NCI-H446 (cell line): ENCODE measurements around the gene DENND2C.

Source experiments
- DNase-seq, 2 experiments: peaks; one replicate each; lab custom pipeline; 2025; lab: John Stamatoyannopoulos, UW

DENND2C gene

DNA sequence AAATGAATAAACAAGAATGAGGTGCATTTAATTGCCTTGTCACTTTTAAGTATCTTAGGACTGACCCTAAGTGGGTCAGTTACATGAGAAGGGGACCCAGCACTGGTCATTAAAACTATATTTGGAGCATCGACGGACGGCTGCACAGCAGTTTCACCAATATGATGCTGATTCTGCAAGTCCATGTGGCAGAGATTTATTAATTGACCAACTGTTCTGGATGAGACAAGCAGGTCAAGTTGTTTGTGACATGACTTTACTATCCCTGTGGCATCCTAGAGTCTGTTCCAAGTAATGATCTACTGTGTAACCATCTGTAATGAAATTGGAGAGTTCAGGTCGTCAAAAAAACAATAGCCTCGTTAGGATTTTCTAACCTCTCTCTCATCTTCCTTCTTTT lies 16.0 kb upstream of the DENND2C start:
- DNase-seq = no peak

DNA sequence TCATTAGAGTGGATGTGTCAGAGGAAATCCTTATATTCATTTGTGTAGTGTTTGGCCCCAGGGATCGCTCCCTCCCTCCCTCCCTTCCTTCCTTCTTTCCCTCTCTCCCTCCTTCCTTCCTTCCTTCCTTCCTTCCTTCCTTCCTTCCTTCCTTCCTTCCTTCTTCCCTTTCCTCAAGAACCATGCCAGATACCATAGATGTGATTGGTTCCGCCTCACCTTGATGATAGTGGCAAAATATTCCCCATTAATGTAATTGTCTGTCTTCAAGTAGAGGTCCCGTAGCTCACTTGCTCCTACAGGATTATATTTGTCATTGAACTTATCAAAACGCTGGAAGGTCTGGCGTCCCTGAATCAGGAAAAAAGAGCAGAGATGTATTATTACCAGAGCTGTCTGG lies 7.8 kb upstream of the DENND2C start:
- no peak for DNase-seq

DNA sequence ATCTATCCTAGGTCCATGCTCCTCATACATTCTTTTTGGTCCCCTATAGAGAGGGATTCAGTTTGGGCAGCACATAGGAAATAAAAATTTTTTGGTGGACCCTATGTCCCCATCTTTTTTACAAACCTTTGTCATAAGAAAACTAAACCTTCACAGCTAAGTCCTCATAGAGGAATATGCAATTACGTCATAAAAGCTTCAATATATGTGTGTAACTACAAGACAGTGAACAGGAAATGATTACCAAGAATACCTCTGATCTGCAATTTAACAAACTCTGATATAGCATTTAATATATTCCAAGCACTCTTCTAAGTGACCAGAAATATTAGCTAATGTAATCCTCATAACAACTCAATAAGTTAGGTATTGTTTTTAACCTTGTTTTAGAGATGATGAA lies 6.3 kb upstream of the DENND2C start:
- no peak for DNase-seq

DNA sequence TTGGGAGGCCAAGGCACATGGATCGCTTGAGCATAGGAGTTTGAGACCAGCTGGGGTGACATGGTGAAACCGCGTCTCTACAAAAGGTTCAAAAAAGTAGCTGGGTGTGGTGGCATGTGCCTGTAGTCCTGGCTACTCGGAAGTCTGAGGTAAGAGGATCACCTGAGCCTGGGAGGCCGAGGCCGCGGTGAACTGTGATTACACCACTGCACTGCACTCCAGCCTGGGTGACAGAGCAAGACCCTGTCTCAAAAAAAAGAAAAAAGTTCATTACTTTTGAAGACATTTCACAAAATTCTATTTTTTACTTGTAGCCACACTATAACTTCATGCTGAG lies 2.1 kb upstream of the DENND2C start:
- no peak for DNase-seq

DNA sequence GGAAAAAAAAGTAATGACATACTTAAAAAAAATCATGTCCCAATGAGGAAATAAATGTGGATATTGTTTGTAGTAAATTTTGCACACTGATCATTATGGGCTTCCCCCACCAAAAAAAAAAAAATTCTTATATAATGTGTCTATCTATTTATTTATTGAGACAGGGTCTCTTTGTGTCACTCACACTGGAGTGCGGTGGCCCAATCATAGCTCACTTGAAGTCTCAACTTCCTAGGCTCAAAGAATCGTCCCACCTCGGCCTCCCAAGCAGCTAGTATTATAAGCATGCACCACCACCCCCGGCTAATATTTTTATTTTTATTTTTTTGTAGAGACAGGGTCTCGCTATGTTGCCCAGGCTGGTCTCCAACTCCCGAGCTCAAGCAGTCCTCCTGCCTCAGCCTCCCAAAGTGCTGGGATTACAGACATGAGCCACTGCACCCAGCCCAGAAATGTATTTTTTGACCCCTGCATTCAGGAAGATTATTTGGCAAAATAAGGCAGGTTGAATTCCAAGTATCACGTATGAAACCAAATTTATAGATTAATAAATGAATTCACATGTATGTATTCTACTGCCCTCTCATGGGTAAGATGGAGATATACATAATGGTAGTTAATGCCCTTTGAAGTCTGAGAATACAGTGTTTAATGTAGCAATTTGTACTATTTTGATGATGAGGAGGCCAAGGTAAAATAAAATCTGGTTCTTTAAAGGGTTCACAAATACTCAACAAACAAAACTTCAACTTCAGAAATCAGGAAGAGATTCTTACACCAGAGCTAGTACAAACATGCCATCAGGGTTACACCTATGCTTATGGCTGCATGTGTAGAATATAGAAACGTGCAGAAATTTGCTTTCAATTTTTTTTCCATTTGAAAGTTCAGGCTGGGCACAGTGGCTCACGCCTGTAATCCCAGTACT lies 1.4 kb upstream of the DENND2C start:
- DNase-seq = peak in 1 of 2 experiments; percentile 14

DNA sequence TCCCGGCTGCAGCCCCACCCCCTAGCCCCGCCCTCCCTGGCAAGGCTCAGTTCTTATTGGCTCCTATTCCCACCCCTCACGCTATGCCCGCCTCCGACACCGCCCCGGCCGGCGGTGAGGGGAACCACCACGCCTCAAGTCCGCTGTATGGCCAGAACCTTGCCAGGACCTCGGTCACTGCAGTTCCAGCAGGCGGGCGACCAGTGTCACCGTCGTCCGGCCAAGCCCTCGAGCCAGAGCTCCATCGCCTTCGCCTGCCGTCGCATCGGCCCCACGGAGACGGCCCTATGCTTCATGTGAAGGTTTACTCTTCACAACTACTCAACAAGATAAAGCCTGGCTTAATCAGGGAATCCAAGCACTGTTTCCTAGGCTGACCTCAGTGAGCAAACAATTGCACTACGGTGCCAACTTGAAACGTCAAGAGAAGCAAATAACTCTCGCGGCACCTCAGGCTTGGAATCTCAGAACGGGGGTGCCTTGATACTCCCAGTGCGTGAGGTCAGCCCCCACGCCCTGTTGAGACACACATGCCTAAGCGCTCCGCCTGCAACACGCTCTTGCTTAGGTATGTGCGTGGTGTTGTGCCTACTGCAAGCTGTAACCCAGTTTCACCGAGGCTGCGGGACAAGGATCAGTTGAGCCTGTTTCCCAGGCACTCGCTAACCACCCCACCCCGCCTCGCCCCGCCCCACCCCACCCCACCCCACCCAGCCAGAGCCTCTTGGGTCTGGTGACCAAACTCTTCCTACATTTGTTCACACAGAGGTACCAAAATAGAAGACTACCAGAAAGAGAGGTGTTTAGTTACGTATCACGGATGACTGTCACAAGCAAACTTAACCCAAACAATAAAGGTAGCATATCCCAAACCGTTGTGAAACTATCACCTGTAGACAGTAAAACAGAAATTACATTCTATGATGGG lies 498 bp upstream of the DENND2C start:
- peak; percentile 69 to 82 for DNase-seq

DNA sequence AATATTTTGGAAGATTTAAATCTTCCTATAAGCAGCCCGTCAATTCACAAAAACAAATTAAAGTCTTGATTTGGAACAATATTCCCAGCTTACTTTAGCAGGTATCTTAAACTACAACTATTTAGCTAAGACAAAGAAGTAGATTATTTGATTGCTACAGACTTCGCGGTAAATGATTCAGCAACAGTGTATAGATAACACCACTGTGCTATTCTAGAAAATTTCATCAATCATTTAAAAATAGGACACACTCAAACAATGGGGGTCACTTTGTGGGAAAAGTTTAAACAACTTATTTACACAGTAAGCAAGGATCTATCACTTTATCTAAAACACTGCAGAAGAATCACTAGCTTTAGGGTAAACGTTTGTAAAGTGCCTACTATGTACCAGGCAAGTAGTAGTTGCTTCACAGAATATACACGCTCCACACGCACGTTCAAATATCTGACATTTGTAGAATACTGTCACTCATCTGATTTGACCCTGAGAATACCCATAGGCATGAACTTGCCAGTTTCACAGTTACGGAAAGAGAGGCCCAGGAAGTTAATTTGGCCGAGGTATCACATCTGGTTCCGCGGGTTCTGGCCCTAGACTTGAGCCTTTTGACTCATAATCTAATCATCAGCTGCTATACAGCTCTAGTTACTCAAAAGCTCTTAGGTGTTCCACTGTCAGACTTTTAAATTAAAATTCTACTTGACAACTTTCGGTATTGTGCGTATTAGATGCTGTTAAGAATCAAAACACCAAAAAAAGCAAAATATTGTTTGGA lies 876 bp downstream of the DENND2C start:
- DNase-seq = no peak

DNA sequence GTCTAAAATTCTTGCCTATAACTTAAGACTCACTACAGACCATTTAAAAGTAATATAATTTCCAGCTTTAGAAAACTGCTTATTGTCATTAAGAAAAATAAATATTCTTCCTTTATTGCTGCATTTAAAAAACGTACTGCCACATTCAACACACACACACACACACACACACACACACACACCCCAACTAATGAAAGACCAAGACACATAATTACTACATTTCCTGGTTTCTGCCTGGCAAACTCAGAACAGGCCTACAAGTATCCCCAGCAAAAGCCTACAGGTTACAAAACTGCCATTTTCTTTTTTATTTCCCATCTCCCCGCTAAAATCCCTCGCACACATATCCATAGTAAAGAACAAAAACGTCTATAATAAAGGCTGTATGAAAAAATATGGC lies 1.5 kb downstream of the DENND2C start:
- no peak for DNase-seq

DNA sequence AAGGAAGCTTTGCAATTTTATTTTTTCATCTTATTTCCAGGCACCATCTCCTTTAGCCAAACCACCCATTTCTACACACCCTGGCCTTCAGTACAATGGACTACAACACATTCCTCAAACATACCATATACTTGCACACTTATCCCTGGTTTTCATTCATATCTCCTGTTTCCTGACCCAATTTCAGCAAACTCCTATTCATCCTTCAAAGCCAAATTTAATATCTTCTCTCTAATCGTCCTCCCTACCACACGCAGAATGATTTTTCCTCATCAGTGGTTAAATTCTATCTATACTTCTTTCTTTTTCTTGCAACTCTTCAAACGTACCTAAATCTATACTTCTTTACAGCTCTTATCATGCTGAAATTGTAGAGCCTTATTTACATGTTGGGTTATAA lies 2.9 kb downstream of the DENND2C start:
- DNase-seq = no peak

DNA sequence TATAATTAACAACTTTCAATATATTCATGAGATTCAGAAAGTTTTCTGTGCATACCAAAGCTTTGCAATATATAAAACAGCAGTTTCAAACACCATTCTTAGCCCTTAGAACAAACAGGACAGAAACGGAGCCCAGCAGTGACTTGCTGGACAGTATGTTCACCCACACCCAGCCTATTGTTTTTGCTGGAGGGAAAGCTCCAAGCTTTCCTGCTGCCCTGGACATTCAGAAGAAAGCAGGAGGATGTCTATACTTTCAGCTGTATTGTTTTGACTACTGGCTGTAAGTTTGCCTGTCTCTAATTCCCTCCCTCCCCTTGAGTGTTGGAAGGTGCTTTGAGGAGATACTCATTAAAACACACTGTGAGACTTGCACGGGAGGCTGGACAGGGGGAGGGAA lies 9.6 kb downstream of the DENND2C start:
- DNase-seq = no peak

DNA sequence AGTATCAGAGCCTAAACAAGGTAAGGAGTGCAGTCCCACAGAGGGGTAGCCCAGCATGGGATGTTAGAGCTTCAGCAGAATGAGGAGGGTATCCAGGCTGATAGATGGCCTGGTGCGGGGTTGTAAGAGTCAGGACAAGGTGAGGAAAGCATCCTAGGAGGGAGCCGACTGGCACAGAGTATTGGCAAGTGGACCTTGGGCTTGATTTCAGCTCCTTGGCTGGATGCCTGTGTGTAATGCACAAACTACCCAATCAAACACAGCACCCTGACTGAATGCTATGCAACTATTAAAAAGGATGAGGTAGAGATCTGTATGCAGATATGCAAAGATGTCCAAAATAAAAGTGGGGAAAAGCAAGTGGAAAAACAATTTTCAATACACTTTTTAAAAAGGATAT lies 18.0 kb downstream of the DENND2C start:
- no peak for DNase-seq

DNA sequence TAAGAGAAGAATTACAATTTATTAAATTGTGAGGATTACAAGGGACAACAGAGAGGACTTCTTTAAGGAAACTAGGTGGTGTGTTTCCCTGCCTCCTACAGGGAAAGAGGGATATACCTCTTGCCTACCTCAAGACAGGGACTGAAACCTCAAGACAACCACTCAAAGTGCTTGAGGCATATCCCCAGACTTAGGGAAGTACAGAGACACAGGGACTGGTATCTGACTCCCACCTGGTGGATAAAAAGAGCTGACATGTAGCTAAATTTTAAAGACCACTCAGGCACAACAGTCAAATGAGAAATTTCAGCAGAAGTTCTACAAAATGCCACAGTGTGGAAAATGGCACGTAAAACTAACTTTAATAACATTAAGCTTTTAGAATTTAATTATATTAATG lies 21.3 kb downstream of the DENND2C start:
- no peak for DNase-seq

DNA sequence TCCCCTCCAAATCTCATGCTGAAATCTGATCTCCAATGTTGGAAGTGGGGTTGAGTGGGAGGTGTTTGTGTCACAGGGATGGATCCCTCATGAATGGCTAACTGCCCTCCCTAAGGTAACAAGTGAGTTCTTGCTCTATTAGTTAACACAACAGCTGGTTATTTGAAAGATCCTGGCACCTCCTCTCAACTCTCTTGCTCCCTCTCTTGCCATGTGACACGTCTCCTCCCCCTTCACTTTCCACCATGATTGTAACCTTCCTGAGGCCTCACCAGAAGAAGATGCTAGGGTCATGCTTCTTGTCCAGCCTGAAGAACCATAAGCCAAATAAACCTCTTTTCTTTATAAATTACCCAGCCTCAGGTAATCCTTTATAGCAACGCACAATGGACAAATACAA lies 28.5 kb downstream of the DENND2C start:
- no peak for DNase-seq

DNA sequence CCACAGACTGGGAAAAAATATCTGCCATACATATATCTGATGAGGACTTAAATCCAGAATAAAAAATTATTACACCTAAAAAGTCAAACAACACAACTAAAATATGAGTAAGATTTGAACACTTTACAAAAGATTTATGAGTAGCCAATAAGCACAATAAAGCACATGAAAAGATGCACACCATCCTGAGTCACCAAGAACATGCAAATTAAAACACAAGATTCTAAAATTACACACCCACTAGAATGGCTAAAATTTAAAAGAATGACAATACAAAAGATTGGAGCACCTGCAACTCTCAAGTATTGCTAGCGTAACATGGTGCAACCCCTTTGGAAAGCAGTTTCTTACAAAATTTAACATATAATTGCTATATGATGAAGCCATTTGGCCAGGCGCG lies 30.9 kb downstream of the DENND2C start:
- DNase-seq = no peak

DNA sequence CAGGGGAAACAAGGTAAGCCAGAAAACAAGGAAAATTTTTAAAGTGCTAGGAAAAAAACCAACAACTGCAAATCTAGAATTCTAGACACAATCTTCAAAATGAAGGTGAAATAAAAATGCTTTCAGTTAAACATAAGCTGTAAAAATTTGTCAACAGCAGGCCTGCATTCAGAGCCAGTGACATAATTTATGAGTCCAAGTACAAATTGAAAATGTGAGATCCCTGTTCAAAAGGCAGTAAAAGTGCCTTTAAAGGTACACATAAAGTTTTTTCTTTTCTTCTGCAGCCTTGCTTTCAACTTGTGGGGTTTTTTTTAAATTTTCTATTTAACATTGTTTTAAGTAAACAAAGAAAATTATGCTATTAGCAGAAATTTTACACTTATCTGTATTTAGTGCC lies 37.4 kb downstream of the DENND2C start:
- no peak for DNase-seq

DNA sequence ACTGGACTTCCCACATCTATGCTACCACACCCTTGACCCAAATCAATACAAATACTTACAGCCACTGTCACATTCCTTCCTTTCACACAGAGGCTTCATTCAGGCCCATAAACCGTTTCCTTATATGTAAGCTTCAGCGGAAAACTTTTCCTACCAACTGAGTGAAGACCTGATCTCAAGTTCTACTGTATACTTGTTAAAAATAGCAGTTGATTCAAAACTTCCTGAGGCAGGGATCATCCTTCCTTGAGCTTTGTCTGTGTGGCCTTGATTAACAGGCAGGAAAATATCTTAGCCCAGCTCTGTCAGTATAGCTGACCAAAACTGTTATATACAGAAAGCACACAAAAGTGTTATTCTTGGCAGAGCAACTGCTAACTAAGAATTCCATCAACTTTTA lies 42.7 kb downstream of the DENND2C start:
- DNase-seq = no peak

DNA sequence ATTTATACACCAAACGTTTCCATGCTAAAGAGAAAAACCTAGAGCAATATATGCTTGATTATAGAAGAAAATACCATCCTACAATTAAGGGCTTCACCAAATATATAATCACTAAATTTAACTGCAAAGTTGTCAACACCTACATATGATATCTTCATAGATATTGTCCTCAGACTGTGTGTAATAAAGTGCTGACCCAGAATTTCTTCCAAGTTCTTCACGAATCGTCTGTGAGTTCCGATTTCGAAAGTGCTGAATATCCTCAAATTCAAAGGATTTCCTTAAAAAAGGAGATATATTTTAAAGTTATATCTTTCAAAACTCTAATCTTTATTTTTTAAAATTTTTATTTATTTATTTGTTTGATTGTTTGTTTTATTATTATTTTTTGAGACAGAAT lies 46.5 kb downstream of the DENND2C start:
- DNase-seq = no peak

DNA sequence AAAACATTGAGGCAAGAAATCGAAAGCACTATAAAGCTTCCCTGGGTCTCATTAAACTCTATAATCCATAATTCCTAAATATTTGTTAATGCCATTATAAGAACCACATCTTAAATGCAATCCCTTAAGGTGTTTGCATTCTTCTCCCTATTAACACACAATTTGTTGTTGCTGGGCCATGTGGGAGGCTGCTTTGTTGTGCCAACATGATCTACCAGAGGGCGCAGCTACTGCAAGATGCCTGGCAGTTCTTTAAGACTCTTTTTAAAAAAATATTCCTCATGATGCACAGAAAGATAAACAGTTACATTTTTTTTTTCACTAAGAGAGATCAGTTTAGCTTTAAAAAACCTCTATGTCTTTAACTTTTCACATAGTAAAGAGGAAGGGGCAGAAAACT lies 49.4 kb downstream of the DENND2C start:
- no peak for DNase-seq

DNA sequence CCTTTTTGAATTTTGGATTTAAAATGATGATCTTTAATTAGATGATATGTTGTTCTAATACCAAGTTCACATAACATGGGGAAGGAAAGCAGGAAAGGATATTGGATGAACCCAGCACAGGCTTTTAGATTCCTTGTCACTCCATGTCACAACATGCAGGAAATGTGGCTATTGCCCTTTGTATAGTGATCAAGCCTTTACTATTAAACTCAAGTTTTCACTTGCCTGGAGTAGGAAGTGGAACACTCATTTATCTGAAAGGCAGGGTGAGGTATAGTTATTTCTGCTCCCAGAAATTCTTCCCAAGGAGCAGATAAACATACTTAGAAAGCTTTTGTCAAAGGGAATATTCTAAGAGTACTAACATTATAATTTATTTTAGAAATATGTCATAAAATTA lies 51.2 kb downstream of the DENND2C start:
- no peak for DNase-seq

DNA sequence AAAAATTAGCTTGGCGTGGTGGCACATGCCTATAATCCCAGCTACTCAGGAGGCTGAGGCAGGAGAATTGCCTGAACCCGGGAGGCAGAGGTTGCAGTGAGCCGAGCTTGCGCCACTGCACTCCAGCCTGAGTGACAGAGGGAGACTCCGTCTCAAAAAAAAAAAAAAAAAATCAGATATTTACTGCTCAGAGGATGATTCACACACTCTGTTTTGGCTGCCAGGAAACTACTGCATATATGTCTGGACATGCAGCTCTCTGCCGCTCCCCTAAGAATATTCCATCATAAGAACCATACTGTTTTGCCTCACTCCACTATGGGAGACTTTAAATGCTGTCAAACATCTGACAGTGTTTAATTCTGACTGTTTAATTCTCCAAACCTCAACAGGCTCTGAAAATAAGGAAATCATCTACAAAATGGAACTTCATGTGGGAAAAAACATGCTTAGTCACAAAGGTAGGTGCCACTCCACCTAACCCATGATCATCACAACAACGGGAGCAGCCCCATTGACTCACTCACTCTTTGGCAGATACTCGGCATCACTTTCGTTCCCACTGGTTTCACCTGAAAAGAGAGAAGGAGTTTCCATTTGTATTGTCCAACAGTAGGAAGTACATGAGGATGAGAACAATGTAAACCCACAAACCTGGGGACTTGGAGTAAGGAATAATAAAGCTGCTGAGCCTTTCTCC lies 59.2 kb downstream of the DENND2C start:
- peak in 1 of 2 experiments; percentile 32 for DNase-seq

DNA sequence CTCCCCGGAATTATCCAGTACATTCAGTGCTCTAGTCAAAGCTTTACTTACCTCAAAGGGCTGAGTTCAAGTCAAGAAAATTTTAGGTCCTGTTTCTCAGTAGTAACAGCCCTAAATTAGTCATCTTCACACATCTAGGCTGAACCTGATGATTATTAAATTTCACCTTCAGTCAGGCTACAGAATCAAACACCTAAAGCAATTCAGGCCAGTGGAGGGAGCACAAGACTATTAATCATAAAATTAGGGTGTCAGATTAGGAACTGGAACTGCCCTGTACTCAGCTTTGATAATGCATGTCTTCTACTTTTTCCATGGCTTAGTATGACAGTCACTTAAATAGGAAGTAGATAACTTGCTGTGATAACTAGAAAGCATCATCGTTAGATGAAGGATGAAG lies 60.0 kb downstream of the DENND2C start:
- DNase-seq = no peak

DNA sequence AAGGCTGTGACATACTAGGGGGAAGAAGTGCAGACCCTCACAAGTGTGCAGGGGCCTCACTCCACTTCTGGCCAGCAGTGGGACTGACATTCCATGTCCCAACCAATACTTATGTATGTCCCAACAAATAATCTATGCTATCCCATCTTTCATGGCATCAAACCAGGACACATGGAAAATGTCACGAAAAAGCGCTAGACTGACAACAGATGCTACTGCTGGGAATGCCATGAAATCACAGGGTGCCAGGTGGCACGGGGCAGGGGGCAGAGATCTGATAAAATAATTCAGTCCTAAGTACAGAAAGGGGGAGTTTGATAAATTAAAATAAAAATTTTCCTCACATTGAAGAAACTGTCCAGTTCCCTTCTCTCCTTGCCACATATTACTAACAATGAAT lies 60.8 kb downstream of the DENND2C start:
- DNase-seq = no peak
